ENCODE data around the gene KIRREL3.
A peak's percentile ranks its signal among the peaks of the same experiment; 100 is the strongest.

Gene KIRREL3

GRCh38 chr11:126419801-126420697 is 580.5 kb downstream of the KIRREL3 start:
- peak; percentile 45 for DNase-seq (ENCODE audit: low read depth)

DNA sequence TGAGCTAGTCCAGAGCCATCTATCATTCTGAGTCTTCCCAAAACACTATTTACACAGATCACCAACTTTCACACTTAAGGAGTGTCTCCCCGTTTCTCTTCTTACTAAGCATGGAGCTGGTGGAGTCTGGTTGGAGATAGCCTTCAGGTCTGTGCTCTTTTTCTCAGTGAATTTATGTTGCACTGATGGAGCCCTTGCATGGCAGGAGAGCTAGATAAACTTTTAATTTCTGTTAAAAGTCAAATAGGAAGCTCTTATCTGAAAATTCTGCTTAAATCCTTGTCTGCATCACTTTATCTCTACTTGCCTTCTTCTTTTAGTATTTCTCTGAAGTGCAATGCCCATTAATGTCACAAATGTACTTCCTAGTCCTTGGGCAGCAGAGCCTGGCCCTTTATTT is 581.7 kb downstream of the KIRREL3 start:
- no peak for DNase-seq (ENCODE audit: low read depth)

DNA sequence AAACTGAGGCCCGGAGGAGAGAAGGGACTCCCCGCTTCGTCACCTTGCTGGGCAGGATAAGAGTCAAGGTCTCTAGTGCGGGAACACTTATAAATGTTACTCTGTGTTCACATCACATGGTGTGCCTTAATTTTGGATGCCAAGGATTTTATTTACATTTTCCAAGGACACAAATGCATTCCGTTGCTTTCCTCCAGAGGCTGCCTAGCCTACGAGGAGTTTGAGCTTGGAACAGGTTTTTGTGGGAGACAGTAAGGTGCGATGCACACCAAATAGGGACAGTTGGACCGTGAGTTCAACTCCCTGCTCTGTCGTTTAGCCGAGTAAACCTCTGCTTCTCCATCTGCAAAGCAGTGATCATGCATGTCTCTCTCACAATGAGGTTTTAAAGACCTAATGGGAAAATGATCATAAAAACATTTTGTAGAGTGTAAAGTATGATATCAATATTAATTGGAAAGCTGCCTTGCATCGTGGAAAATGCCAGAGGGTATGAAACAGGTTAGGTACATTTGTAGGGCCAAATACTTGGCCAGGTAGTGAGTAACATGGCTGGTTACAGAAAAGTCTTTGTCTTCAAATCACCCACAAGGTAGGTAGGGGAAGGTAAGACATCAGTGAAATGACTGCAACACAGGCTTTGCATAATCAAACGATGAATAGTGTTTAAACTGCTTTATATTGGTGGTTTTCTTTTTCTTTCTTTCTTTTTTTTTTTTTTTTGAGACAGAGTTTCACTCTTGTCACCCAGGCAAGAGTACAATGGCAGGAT is 583.3 kb downstream of the KIRREL3 start:
- DNase-seq (ENCODE audit: low read depth): no peak

- peak; percentile 74 for DNase-seq (ENCODE audit: low read depth)
Observed at GRCh38 chr11:126416542-126417090, 584.0 kb downstream of the KIRREL3 start.

- DNase-seq (ENCODE audit: low read depth): no peak
Observed at GRCh38 chr11:126415669-126416420, 584.7 kb downstream of the KIRREL3 start.

GRCh38 chr11:126415128-126415527 is 585.4 kb downstream of the KIRREL3 start:
- no peak for DNase-seq (ENCODE audit: low read depth)

DNA sequence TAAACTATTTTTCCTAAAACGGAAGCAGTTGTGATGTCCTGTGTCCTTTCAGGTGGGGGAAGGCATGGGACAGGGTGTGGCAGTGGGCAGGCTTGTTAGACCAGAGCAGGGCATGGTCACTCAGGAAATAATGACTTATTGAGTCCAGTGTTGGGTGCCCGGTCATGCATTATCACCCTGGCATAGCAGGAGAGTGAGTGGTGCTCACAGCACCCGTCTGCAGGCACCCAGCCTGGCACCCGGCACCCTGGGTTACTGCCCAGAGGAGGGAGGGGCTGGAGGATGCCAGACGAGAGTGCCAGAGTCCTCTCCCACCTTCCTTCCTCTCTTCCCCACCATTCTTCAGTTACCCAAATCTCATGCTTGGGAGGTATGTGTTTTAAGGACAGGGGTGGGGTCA is 586.0 kb downstream of the KIRREL3 start:
- no peak for DNase-seq (ENCODE audit: low read depth)

- DNase-seq (ENCODE audit: low read depth): no peak
Observed at GRCh38 chr11:126413843-126414405, 586.6 kb downstream of the KIRREL3 start.

DNA sequence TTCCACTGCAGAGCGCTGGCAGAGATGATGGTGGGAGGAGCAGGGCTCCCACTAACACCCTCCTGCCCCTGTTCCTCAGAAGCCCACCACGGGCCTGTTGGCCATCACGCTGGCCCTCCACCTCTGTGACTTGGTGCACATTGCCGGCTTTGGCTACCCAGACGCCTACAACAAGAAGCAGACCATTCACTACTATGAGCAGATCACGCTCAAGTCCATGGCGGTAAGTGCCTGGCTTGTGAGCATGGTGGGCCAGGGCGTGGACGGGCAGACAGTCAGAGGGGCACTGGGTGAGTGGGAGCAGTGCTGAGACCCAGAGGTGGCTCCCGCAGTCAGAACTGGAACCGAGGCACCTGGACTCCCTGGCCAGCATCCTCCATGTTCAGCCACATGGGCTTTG is 587.1 kb downstream of the KIRREL3 start:
- no peak for DNase-seq (ENCODE audit: low read depth)

- peak; percentile 22 for DNase-seq (ENCODE audit: low read depth)
Observed at GRCh38 chr11:126411971-126412381, 588.6 kb downstream of the KIRREL3 start.

DNA sequence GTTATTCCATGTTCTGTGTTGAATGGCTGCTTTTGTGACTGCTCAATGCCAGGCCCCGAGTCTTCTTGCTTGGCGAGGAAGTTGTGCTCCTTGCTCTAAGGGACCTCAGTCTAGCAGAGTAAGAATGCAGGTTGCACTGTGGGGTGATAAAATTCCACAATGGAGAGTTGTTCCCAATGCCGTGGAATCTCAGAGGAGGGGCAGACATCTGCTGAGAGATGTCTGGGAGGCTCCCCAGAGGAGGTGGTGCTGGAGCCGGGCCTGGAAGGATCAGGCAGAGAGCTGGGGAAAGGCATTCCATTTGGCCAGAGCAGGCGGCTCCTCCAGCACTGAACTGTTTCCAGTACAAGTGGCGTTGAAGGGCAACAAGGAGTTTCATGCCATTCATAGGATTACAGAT is 589.9 kb downstream of the KIRREL3 start:
- DNase-seq (ENCODE audit: low read depth): peak; percentile 61

DNA sequence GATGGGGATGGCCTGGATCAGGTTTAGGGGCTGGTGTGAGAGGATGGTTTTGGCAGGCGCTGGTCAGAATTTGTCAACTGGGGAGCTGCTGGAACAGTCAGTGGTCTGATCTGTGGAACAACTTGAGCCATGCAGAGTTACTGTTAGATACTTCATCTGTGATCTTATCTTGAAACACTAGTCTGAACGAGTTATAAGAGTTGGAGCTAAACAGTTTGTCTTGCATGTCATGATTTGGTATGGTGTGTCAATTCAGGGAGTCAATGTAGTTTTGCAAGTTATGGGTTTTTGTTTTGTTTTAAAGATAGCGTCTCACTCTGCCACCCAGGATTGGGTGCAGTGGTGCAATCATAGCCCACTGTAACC is 591.0 kb downstream of the KIRREL3 start:
- no peak for DNase-seq (ENCODE audit: low read depth)

DNA sequence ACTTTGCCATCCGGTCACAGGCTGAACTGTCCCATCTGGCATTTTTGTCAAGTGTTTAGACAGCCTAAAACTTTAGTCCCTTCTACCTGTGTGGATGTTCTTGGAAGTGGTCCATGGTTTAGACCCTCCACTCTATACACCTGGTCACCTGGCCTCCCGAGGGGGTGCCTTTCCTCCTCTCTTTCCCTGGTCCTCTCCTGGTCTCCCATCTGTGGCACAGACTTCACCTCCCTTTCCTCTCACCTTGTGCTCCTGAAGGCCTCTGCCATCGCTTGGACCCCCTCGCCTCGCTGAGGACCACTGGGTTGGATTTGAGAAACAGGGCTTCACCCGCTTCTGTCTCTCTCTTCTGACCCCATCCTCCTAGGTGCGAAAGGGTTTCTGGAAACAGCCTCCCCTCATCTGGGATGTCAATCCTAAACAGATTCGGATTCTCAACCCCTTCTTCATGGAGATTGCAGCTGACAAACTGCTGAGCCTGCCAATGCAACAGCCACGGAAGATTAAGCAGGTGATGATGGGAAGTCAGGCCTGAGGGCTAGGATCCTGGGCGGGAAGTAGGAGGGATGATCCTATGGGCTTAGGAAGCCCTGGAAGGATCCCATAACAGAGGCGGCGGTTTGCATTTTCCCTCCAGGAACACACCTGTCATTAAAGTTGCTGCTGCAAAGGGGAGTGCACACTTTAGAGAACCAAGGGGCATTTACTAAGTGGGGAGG is 591.5 kb downstream of the KIRREL3 start:
- DNase-seq (ENCODE audit: low read depth): no peak

DNA sequence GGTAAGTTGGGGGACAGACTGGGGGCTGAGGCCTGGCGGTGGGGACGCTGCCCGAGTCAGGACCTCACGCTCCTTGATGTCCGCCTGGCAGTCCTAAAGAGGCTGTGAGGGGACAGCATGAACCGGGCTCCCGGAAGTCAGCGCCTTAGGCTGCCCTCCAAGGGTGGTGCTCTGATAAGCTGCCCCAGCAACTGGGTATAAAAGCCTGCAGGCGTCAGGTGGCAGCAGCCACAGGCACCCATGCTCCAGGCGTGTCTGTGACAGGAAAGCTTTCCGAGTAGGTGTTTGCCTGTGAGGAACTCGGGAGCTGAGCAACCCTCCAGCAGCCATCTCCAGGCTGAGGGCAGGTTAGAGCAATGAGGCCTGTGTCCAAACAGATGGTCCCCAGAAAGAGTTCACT is 592.1 kb downstream of the KIRREL3 start:
- DNase-seq (ENCODE audit: low read depth): no peak

DNA sequence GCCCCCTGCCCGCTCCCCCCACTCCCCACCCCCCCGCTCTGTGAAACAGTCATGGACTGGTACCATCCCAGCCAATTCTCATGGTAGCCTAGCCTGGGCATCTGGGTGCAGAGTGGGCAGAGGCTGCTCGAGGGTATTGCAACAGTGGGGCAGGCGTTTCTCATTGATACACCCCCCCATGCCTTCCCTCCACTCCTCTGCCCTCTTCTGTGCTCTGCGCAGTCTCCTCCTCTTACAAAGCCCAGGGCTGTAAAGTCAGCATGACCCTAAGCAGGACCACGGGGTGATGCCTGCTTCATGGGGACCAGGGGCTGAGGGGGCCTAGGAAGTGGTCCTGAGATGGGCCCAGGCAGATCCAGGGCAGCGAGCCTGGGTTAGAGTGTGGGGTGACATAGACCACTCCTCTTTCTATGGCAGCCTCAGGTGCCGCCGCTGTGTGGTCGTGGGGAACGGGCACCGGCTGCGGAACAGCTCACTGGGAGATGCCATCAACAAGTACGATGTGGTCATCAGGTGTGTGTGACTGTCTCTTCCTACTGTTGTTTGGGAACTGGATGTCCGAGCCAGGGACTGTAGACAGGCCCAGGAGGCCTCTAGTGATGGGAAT is 592.8 kb downstream of the KIRREL3 start:
- no peak for DNase-seq (ENCODE audit: low read depth)

DNA sequence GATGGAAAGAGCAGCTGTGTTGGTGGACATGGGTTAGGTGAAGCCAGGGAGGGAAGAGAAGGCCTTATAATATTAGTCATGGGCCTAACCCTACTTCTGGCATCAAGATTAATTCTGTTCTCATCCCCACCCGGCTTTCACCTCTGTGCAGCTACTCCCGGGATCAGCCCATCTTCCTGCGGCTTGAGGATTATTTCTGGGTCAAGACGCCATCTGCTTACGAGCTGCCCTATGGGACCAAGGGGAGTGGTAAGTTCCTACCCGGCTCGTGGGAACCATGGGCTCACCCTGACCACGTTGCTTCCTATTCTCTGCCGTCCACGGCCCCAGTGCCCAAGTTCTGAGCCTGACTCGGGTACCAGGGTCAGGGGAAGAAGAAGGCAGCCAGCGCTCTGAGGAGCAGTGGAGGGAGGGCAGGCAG is 593.5 kb downstream of the KIRREL3 start:
- DNase-seq (ENCODE audit: low read depth): no peak

DNA sequence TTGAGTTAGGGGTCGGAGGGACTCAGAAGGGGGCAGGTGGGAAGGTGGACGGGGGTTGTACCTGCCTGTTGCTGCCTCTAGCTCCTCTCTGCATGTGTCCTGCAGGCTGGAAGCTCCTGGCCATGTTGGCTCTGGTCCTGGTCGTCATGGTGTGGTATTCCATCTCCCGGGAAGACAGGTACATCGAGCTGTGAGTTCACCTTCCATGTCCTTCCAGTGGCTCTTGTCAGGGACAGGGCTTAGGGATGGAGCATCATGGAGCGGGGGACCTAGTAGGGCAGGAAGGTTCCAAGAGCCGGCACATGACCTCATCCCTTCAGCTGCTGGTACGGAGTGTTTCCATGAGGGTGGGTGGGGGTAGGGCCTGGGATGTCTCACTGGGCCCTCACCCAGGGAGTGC is 594.2 kb downstream of the KIRREL3 start:
- DNase-seq (ENCODE audit: low read depth): no peak

DNA sequence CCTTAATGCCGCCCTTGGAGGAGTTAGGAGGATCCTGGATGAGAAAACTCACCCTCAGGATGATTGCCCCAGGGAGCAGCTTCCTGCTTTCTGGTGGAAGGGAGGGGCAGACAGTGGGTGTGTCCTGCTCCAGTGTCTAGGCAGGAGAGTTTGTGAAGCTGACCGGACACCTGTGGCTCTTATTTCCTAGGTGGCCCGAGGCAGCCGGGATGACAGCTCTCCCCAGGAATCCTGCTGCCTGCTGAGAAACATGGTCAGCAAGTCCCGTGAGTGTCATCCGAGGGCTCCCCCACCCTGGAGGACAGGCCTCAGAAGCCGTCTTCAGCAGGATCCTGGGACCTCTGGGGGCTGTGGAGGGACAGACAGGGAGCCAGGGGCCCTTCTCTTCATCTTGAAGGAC is 594.7 kb downstream of the KIRREL3 start:
- no peak for DNase-seq (ENCODE audit: low read depth)

DNA sequence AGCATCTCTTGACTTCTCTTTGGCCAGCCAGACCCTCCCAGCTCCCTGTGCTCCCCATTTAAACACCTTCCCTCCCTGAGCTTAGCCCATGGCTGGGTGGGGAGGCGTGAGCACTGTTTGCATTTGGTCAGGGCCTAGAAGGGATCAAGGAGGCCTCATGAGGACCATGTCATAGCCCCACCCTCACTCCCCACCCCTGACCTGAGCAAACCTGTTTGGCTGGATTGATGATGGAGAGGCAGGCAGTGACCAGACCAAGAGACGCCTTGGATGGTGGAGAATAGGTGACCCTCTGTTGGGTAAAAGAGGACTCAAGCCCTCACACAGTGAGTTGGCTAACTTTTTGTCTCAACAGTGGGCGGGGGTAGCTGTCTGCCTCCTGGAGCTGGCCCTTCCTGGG is 595.2 kb downstream of the KIRREL3 start:
- DNase-seq (ENCODE audit: low read depth): no peak

DNA sequence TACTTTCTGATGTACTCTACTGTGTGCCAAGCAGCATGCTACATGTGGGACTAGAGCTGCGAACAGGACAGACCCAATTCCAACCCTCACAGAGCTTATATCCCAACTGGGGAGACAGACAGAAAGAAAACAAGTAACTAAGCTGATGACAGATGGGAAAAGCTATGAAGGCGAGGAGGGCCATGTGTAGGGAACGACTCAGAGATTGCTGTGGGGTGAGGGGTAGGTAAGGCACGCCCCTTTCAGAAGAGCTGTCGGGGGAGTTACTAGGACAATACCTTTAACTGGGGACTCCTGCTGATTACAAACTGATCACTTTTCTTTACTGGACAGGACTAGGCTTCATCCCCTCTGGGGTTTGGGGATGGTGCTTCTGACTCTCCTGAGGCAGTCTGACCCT is 596.2 kb downstream of the KIRREL3 start:
- DNase-seq (ENCODE audit: low read depth): peak; percentile 50

- no peak for DNase-seq (ENCODE audit: low read depth)
Observed at GRCh38 chr11:126403658-126404057, 596.9 kb downstream of the KIRREL3 start.
